HepG2 (cell line): ENCODE data around the gene NCOR2. TPM values are rescaled to one million over a fixed set of nuclear protein-coding genes. Genes with fewer than 3 reads are reported as not detected.

Experiments
- ATAC-seq: fragments of 200-7000 bp; cut with Tn5 transposase; 3 replicates; pipeline ENCODE4 v1.9.1; 2020; ENCODE audit warnings: mild to moderate bottlenecking, moderate library complexity
- Bru-seq: library from RNA; stranded (reverse); fragments of 400-500 nt; gene quantifications from one replicate; lab custom pipeline; 2021; lab: Mats Ljungman, UMichigan
- BruChase-seq, 2 experiments: library from RNA; stranded (reverse); fragments of 400-500 nt; gene quantifications; one replicate each; lab custom pipeline; 2021; lab: Mats Ljungman, UMichigan
- BruUV-seq: library from RNA; stranded (reverse); fragments of 400-500 nt; replicated peaks from 2 replicates; lab custom pipeline; 2021; lab: Mats Ljungman, UMichigan
- CTCF ChIA-PET: fragments of 300-600 bp; formaldehyde crosslinking; extraction: SDS; loops from one replicate; lab custom pipeline; 2021; ENCODE audit warnings: low total read pairs, inconsistent platforms, low intra/inter-chr PET ratio; lab: Yijun Ruan, JAX
- POLR2A ChIA-PET: fragments of 350-600 bp; sonication (Branson Sonifier 250); formaldehyde crosslinking; loops from one replicate; lab custom pipeline; 2020; ENCODE audit warnings: antibody characterized with exemption, inconsistent platforms; lab: Yijun Ruan, JAX
- DNase-seq: peaks from one replicate; pipeline ENCODE4 v3.0.0-alpha.2; 2015; ENCODE audit warnings: low spot score
- FAIRE-seq: peaks from 3 replicates; lab custom pipeline; 2011; peaks lifted over from hg19 to GRCh38; lab: Jason Lieb, UNC
- H2AFZ ChIP-seq: one replicate; pipeline ENCODE4 v1.6.1; 2011; ENCODE audit warnings: low read length, inconsistent platforms
- H3K27ac ChIP-seq: fragments of 300-600 bp; 3 replicates; pipeline ENCODE4 v1.8.0; 2011; ENCODE audit warnings: mixed run types, mild to moderate bottlenecking, mixed read lengths, low read length, inconsistent platforms; ENCODE audit not compliant: insufficient read depth; ENCODE audit errors: extremely low read length
- H3K27me3 ChIP-seq, 2 experiments: fragments of 200-600 bp in 1 of 2; 2 replicates in 1 of 2; 3 replicates in 1 of 2; pipeline versions ENCODE4 v1.6.0 to v1.8.0; 2011; ENCODE audit warnings: low read length in 2 of 2, mild to moderate bottlenecking in 2 of 2, moderate library complexity in 2 of 2, inconsistent platforms in 1 of 2; ENCODE audit not compliant: insufficient read depth in 2 of 2, control insufficient read depth in 1 of 2
- H3K36me3 ChIP-seq, 2 experiments: fragments of 200-600 bp in 1 of 2; replicated peaks in 1 of 2; 2 replicates in 1 of 2; 3 replicates in 1 of 2; pipeline versions ENCODE4 v1.5.1 to v1.8.0; 2011; ENCODE audit warnings: low read length in 2 of 2, inconsistent platforms in 1 of 2; ENCODE audit not compliant: insufficient read depth in 2 of 2, control insufficient read depth in 1 of 2
- H3K4me1 ChIP-seq: 2 replicates; pipeline ENCODE4 v1.5.1; 2012; ENCODE audit warnings: low read length, inconsistent platforms; ENCODE audit not compliant: insufficient read depth
- H3K4me2 ChIP-seq: 2 replicates; pipeline ENCODE4 v1.6.0; 2011; ENCODE audit warnings: low read depth, low read length, inconsistent platforms
- H3K4me3 ChIP-seq, 3 experiments: fragments of 200-600 bp in 1 of 3; sonication (generic), shearing (Covaris generic) in 1 of 3; replicated peaks in 1 of 3; 2 replicates each; pipeline ENCODE4 v1.5.1; 2011 to 2016; ENCODE audit warnings: low read length in 3 of 3, inconsistent platforms in 2 of 3, low read depth in 2 of 3, mild to moderate bottlenecking in 2 of 3, control low read depth in 1 of 3, mixed read lengths in 1 of 3; ENCODE audit not compliant: insufficient read depth in 1 of 3
- H3K79me2 ChIP-seq: one replicate; pipeline ENCODE4 v1.6.1; 2011; ENCODE audit warnings: low read length, inconsistent platforms; ENCODE audit not compliant: insufficient read depth
- H3K9ac ChIP-seq: 2 replicates; pipeline ENCODE4 v1.6.0; 2011; ENCODE audit warnings: mild to moderate bottlenecking, low read depth, low read length, inconsistent platforms; ENCODE audit not compliant: insufficient read depth
- H3K9me3 ChIP-seq: 2 replicates; pipeline ENCODE4 v1.5.1; 2012; ENCODE audit warnings: mild to moderate bottlenecking, low read length
- H4K20me1 ChIP-seq: 2 replicates; pipeline ENCODE4 v1.6.0; 2011; ENCODE audit warnings: inconsistent platforms, mild to moderate bottlenecking, low read length, moderate library complexity; ENCODE audit not compliant: insufficient read depth
- CENPT ChIP-seq: sonication (generic); formaldehyde crosslinking; IDR thresholded peaks from 2 replicates; pipeline ENCODE4 v1.8.0; 2022; ENCODE audit warnings: low read depth, mild to moderate bottlenecking, moderate library complexity, missing genetic modification reagents
- HOXA7 ChIP-seq: sonication (generic); formaldehyde crosslinking; IDR thresholded peaks from 2 replicates; pipeline ENCODE4 v1.8.1; 2022; ENCODE audit warnings: mild to moderate bottlenecking, missing genetic modification reagents, moderate library complexity
- KDM1A ChIP-seq: IDR thresholded peaks from 2 replicates; pipeline ENCODE4 v1.6.1; 2016; ENCODE audit warnings: missing compliant biosample characterization
- MTF2 ChIP-seq: sonication (generic); formaldehyde crosslinking; IDR thresholded peaks from 2 replicates; pipeline ENCODE4 v1.5.0; 2020; ENCODE audit warnings: missing genetic modification reagents, borderline replicate concordance
- NBN ChIP-seq: fragments of 450-650 bp; conservative IDR thresholded peaks from 2 replicates; pipeline ENCODE4 v1.6.1; 2017
- PHF5A ChIP-seq: IDR thresholded peaks from one replicate; pipeline ENCODE4 v1.6.1; 2018; ENCODE audit warnings: low read depth, missing genetic modification reagents; ENCODE audit not compliant: unreplicated experiment
- SSRP1 ChIP-seq: IDR thresholded peaks from 2 replicates; pipeline ENCODE4 v1.6.1; 2016; ENCODE audit warnings: control low read depth
- SYNCRIP ChIP-seq: fragments of 200-400 bp; formaldehyde crosslinking; IDR thresholded peaks from 2 replicates; pipeline ENCODE4 v1.6.1; 2018; ENCODE audit warnings: mild to moderate bottlenecking, low read depth, low read length; ENCODE audit not compliant: insufficient read depth
- ZNF382 ChIP-seq: sonication (generic); formaldehyde crosslinking; IDR thresholded peaks from 2 replicates; pipeline ENCODE4 v1.5.0; 2020; ENCODE audit warnings: missing genetic modification reagents, mild to moderate bottlenecking, borderline replicate concordance
- ZNF546 ChIP-seq: sonication (generic); formaldehyde crosslinking; conservative IDR thresholded peaks from 2 replicates; pipeline ENCODE4 v1.8.1; 2023; ENCODE audit warnings: mild to moderate bottlenecking, missing genetic modification reagents
- ZNF549 ChIP-seq: sonication (generic); formaldehyde crosslinking; IDR thresholded peaks from 2 replicates; pipeline ENCODE4 v1.5.0; 2020; ENCODE audit warnings: missing genetic modification reagents
- ZNF782 ChIP-seq: sonication (generic); formaldehyde crosslinking; IDR thresholded peaks from 2 replicates; pipeline ENCODE4 v1.4.0; 2020; ENCODE audit warnings: missing genetic modification reagents, mild to moderate bottlenecking, borderline replicate concordance
- WGBS: methylation state at CpG from one replicate; pipeline ENCODE4 v1.1.6; 2017; ENCODE audit warnings: low lambda C conversion rate; 5-methylcytosine and 5-hydroxymethylcytosine counted together
- in situ Hi-C: cut with HindIII; loops from 2 replicates; pipeline ENCODE4 v1.10.0; 2017; ENCODE audit warnings: low pct_unique_long_range_greater_than_20kb; ENCODE audit not compliant: extremely low pct_ligation_motif_present
- intact Hi-C: fragments of 100-400 bp; cut with micrococcal nuclease; formaldehyde crosslinking; loops from one replicate; pipeline ENCODE4 v1.10.0; 2022; ENCODE audit not compliant: unreplicated experiment
- long read RNA-seq, 2 experiments: library from RNA in 1 of 2; library from polyadenylated mRNA in 1 of 2; stranded (forward) in 1 of 2; unstranded in 1 of 2; transcript quantifications; one replicate each; pipeline ENCODE4 v2.0.0, GENCODE V29; 2019 to 2022
- polyA minus RNA-seq, 3 experiments: library from RNA; depleted of rRNA, polyadenylated mRNA; stranded (reverse); fragments of >200 nt; gene quantifications; 2 replicates each; pipeline ENCODE4 v1.2.3, GENCODE V29; 2011; ENCODE audit warnings: low replicate concordance in 1 of 3
- polyA plus RNA-seq, 8 experiments: library from polyadenylated mRNA; depleted of rRNA in 3 of 8; stranded (reverse) in 7 of 8; unstranded in 1 of 8; fragments of >200 nt; fragmentation: Illumina TruSeq in 4 of 8; extraction: Trizol in 4 of 8; gene quantifications; 2 replicates each; pipeline versions ENCODE4 v1.2.1 to v1.2.3, GENCODE V29; 2011 to 2016; ENCODE audit warnings: low read depth in 4 of 8, missing spikeins in 1 of 8, mixed read lengths in 1 of 8; ENCODE audit not compliant: insufficient read depth in 1 of 8
- total RNA-seq, 5 experiments: library from RNA; depleted of rRNA; stranded (reverse); fragments of >200 nt; fragmentation: Illumina TruSeq; extraction: Trizol; gene quantifications; 2 replicates each; pipeline ENCODE4 v1.2.3, GENCODE V29; 2016; ENCODE audit warnings: low read depth in 1 of 5
- TF ChIP-seq, protein P1 (sequence below): sonication (generic); formaldehyde crosslinking; IDR thresholded peaks from 2 replicates; pipeline ENCODE4 v1.4.0; 2020; ENCODE audit warnings: mild to moderate bottlenecking, missing genetic modification reagents
- TF ChIP-seq, protein P2 (sequence below): sonication (generic); formaldehyde crosslinking; IDR thresholded peaks from 2 replicates; pipeline ENCODE4 v1.4.0; 2020; ENCODE audit warnings: mild to moderate bottlenecking, missing genetic modification reagents
- TF ChIP-seq, protein P3 (sequence below): sonication (generic); formaldehyde crosslinking; IDR thresholded peaks from 2 replicates; pipeline ENCODE4 v1.4.0; 2020; ENCODE audit warnings: missing genetic modification reagents
- TF ChIP-seq, protein P4 (sequence below): IDR thresholded peaks from 2 replicates; pipeline ENCODE4 v1.6.1; 2016; ENCODE audit warnings: missing biosample characterization, missing genetic modification reagents, low read depth

The NCOR2 gene
- total RNA-seq (2016; rRNA removed; fragmentation: Illumina TruSeq; extraction: Trizol) (5.7 and 6.1 TPM in 2 replicates), polyA plus RNA-seq (2011; rRNA removed) (4.5 and 4.8 TPM in 2 replicates), polyA minus RNA-seq (2011; rRNA and poly(A)+ RNA removed; ENCODE audit: low replicate concordance) (21.9 and 23.2 TPM in 2 replicates), Bru-seq, nascent RNA (percentile 60 among the genes with signal in this experiment), BruChase-seq, experiment 1, labeled RNA remaining after a 6-hour chase (percentile 68 among the genes with signal in this experiment), BruChase-seq, experiment 2, labeled RNA remaining after a 2-hour chase (percentile 59 among the genes with signal in this experiment)
- total RNA-seq (2016; cell fraction: cytosol; rRNA removed; fragmentation: Illumina TruSeq; extraction: Trizol; ENCODE audit: low read depth) = 10.5 and 12.4 TPM in 2 replicates
- 5.6 and 7.1 TPM in 2 replicates for total RNA-seq (2016; cell fraction: insoluble cytoplasmic fraction; rRNA removed; fragmentation: Illumina TruSeq; extraction: Trizol)
- total RNA-seq (2016; cell fraction: membrane; rRNA removed; fragmentation: Illumina TruSeq; extraction: Trizol) = 15.2 and 16.6 TPM in 2 replicates
- total RNA-seq (2016; cell fraction: nucleus; rRNA removed; fragmentation: Illumina TruSeq; extraction: Trizol) = 12.4 and 13.1 TPM in 2 replicates
- 2.8 and 4.1 TPM in 2 replicates for polyA plus RNA-seq (2011; cell fraction: cytosol; rRNA removed)
- polyA plus RNA-seq (2011; cell fraction: nucleus; rRNA removed) = 30.4 and 39.4 TPM in 2 replicates
- polyA plus RNA-seq (2012) = 32.8 and 41.1 TPM in 2 replicates
- polyA plus RNA-seq (2016; cell fraction: cytosol; fragmentation: Illumina TruSeq; extraction: Trizol; ENCODE audit: low read depth) = 2.8 and 3.1 TPM in 2 replicates
- 17.3 and 24.8 TPM in 2 replicates for polyA plus RNA-seq (2016; cell fraction: insoluble cytoplasmic fraction; fragmentation: Illumina TruSeq; extraction: Trizol; ENCODE audit: low read depth)
- 7.1 and 8.9 TPM in 2 replicates for polyA plus RNA-seq (2016; cell fraction: membrane; fragmentation: Illumina TruSeq; extraction: Trizol; ENCODE audit: low read depth)
- polyA plus RNA-seq (2016; cell fraction: nucleus; fragmentation: Illumina TruSeq; extraction: Trizol; ENCODE audit: insufficient read depth, low read depth) = 43.0 and 54.1 TPM in 2 replicates
- 16.5 and 17.0 TPM in 2 replicates for polyA minus RNA-seq (2011; cell fraction: cytosol; rRNA and poly(A)+ RNA removed)
- polyA minus RNA-seq (2011; cell fraction: nucleus; rRNA and poly(A)+ RNA removed) = 20.9 and 22.6 TPM in 2 replicates
- long read RNA-seq, experiment 1, partial matches to known transcripts = 6 of 13 reads
- long read RNA-seq, experiment 1, other reads (novel, unspliced or antisense) = 7 of 13 reads
- long read RNA-seq, experiment 2, partial matches to known transcripts = 31 of 97 reads
- long read RNA-seq, experiment 2, other reads (novel, unspliced or antisense) = 66 of 97 reads

DNA sequence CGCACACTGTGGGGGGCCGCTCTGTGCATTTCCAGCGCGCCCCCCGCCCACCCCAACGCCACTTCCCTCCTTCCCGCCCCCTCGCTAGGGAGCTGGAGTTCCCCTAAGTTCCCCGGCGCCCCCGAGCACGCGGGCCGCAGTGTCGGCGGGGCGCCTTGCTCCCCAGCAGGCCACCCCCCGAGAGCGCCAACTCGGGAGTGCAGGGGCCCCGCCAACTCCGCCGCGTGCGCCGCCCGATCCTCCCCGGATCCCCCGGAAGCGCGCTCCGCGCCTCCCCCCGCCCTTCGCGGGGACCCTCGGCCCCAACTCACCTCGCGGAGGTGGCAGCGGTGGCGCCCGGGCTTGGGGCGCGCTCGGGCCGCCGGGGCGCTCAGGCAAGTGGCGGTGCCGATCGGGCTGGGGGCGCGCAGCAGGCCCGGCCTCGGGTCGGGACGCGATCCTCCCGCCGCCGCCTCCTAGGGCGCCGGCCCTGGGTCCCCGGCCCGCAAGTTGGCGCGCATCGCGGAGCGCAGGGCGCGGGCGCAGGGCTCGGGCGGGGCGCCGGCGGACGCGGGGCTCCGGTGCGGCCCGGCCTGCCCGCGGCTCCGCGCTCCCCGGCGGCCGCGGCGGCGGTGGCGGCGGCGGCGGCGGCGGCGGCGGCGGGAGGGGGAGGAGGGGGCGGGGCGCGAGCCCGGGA lies at the start of gene NCOR2:
TSS of gene NCOR2 (minus strand) at position 616 of the 676 bp plus-strand sequence. CDS start 72,361 bp downstream, outside the sequence.
- DNase-seq (no peak), FAIRE-seq (no peak), ATAC-seq (peak; percentile 13)
- ChIA-PET POLR2A (interaction anchor here (3.2 kb wide), 1 partner anchor 48 kb away, joined by 12 read pairs; no protein-coding TSS in a partner anchor), CTCF (no interaction called here)
- in situ Hi-C loops (loop anchor here (5.0 kb wide), 1 partner anchor 200 kb away; no protein-coding TSS in a partner anchor), intact Hi-C loops (loop anchor here (2.0 to 10.0 kb wide), 4 partner anchors 52 to 208 kb away; no protein-coding TSS in a partner anchor)
- H4K20me1 ChIP-seq = peaks cover 32% of the 10 kb centered on the region
- H3K79me2 ChIP-seq = peaks cover 39% of the 10 kb centered on the region
- peak within 1 kb of the TSS; percentile 98 for H3K4me2 ChIP-seq
- no peak within 1 kb of the TSS for H2AFZ ChIP-seq
- peak within 1 kb of the TSS; percentile 76 to 92 (median 88) for H3K4me3 ChIP-seq
- peaks cover 28% of the 10 kb centered on the region for H3K4me1 ChIP-seq
- H3K27ac ChIP-seq = peak within 1 kb of the TSS; percentile 73
- BruUV-seq = no TSS peak
- 2% methylated on average over 24 of the region's 106 CpGs for WGBS
- H3K9me3 ChIP-seq = no peaks in the 10 kb centered on the region
- H3K9ac ChIP-seq = peak within 1 kb of the TSS; percentile 72
- H3K36me3 ChIP-seq = no peaks in the 10 kb centered on the region
- peaks cover 4 to 17% of the 10 kb centered on the region in 2 experiments; a peak in 4 of 5 replicates for H3K27me3 ChIP-seq
- no peak for TF ChIP-seq HOXA7 (CRISPR knock-in tag)
- TF ChIP-seq SYNCRIP = no peak
- TF ChIP-seq, protein P1, sequence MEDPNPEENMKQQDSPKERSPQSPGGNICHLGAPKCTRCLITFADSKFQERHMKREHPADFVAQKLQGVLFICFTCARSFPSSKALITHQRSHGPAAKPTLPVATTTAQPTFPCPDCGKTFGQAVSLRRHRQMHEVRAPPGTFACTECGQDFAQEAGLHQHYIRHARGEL = no peak
- no peak for TF ChIP-seq MTF2 (CRISPR knock-in tag)
- no peak for TF ChIP-seq ZNF782 (CRISPR knock-in tag)
- 0 out of 2 replicates have a peak, but pooled peaks have one; percentile 20 for TF ChIP-seq ZNF546 (CRISPR knock-in tag)
- TF ChIP-seq, protein P2, sequence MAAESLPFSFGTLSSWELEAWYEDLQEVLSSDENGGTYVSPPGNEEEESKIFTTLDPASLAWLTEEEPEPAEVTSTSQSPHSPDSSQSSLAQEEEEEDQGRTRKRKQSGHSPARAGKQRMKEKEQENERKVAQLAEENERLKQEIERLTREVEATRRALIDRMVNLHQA (CRISPR knock-in tag) = no peak
- no peak for TF ChIP-seq KDM1A (CRISPR knock-in tag)
- no peak for TF ChIP-seq ZNF549 (CRISPR knock-in tag)
- no peak for TF ChIP-seq CENPT
- no peak for TF ChIP-seq NBN
- no peak for TF ChIP-seq PHF5A (CRISPR knock-in tag)
- TF ChIP-seq, protein P3, sequence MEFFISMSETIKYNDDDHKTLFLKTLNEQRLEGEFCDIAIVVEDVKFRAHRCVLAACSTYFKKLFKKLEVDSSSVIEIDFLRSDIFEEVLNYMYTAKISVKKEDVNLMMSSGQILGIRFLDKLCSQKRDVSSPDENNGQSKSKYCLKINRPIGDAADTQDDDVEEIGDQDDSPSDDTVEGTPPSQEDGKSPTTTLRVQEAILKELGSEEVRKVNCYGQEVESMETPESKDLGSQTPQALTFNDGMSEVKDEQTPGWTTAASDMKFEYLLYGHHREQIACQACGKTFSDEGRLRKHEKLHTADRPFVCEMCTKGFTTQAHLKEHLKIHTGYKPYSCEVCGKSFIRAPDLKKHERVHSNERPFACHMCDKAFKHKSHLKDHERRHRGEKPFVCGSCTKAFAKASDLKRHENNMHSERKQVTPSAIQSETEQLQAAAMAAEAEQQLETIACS = no peak
- TF ChIP-seq, protein P4, sequence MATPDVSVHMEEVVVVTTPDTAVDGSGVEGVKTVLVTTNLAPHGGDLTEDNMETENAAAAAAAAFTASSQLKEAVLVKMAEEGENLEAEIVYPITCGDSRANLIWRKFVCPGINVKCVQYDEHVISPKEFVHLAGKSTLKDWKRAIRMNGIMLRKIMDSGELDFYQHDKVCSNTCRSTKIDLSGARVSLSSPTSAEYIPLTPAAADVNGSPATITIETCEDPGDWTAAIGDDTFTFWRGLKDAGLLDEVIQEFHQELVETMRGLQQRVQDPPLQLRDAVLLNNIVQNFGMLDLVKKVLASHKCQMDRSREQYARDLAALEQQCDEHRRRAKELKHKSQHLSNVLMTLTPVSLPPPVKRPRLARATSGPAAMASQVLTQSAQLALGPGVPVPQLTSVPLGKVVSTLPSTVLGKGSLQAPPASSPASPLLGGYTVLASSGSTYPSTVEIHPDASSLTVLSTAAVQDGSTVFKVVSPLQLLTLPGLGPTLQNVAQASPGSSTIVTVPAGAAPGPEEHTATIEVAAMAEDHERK (CRISPR knock-in tag) = no peak
- no peak for TF ChIP-seq SSRP1
- no peak for TF ChIP-seq ZNF382 (CRISPR knock-in tag)
